Neural progenitor cell (in vitro differentiated cells): Measurements from ENCODE around the gene INHA. TPM values are rescaled to one million over a fixed set of nuclear protein-coding genes. Genes with fewer than 3 reads are reported as not detected.

ENCODE experiments used
- DNase-seq: peaks from one replicate; pipeline ENCODE4 v3.0.0-alpha.2; 2016; ENCODE audit warnings: low spot score
- H2AFZ ChIP-seq: fragments of 200-600 bp; sonication (generic); replicated peaks from 2 replicates; pipeline ENCODE4 v1.6.1; 2016; ENCODE audit warnings: antibody characterized with exemption
- H3F3A ChIP-seq: fragments of 200-600 bp; sonication (generic); 2 replicates; pipeline ENCODE4 v1.6.1; 2016; ENCODE audit warnings: antibody characterized with exemption, low read depth
- H3K27ac ChIP-seq: fragments of 200-600 bp; sonication (generic); 2 replicates; pipeline ENCODE4 v1.5.1; 2016; ENCODE audit warnings: mild to moderate bottlenecking
- H3K27me3 ChIP-seq: fragments of 200-600 bp; sonication (generic); 2 replicates; pipeline ENCODE4 v1.6.1; 2016; ENCODE audit warnings: mild to moderate bottlenecking, moderate library complexity
- H3K36me3 ChIP-seq: fragments of 200-600 bp; sonication (generic); 2 replicates; pipeline ENCODE4 v1.5.1; 2016
- H3K4me1 ChIP-seq: fragments of 200-600 bp; sonication (generic); 2 replicates; pipeline ENCODE4 v1.6.1; 2016; ENCODE audit warnings: mixed run types
- H3K4me2 ChIP-seq: fragments of 200-600 bp; sonication (generic); 2 replicates; pipeline ENCODE4 v1.6.1; 2016
- H3K4me3 ChIP-seq: fragments of 200-600 bp; sonication (generic); 2 replicates; pipeline ENCODE4 v1.5.1; 2016
- H3K79me2 ChIP-seq: fragments of 200-600 bp; sonication (generic); 2 replicates; pipeline ENCODE4 v1.6.1; 2016; ENCODE audit warnings: low read depth
- H3K9ac ChIP-seq: fragments of 200-600 bp; sonication (generic); 2 replicates; pipeline ENCODE4 v1.6.1; 2016
- H3K9me3 ChIP-seq: fragments of 200-600 bp; sonication (generic); 2 replicates; pipeline ENCODE4 v1.5.1; 2016; ENCODE audit warnings: low read depth
- H4K20me1 ChIP-seq: fragments of 200-600 bp; sonication (generic); 2 replicates; pipeline ENCODE4 v1.6.1; 2016; ENCODE audit warnings: low read depth
- H3K27ac Mint-ChIP-seq: 3 replicates; pipeline ENCODE4 v1.8.0; 2021; ENCODE audit warnings: mixed read lengths
- H3K27me3 Mint-ChIP-seq: 2 replicates; pipeline ENCODE4 v1.8.0; 2022; ENCODE audit warnings: low read depth, mild to moderate bottlenecking, inconsistent platforms, moderate library complexity, mixed read lengths; ENCODE audit not compliant: insufficient read depth
- H3K36me3 Mint-ChIP-seq: 3 replicates; pipeline ENCODE4 v1.8.0; 2021; ENCODE audit warnings: mixed read lengths
- H3K4me1 Mint-ChIP-seq: 3 replicates; pipeline ENCODE4 v1.8.0; 2021; ENCODE audit warnings: mixed read lengths
- H3K4me3 Mint-ChIP-seq: 3 replicates; pipeline ENCODE4 v1.8.0; 2021; ENCODE audit warnings: mild to moderate bottlenecking, moderate library complexity, mixed read lengths
- H3K9me3 Mint-ChIP-seq: 3 replicates; pipeline ENCODE4 v1.8.0; 2020; ENCODE audit warnings: mixed read lengths
- EZH2 ChIP-seq: fragments of 200-600 bp; sonication (generic); IDR thresholded peaks from 2 replicates; pipeline ENCODE4 v1.6.1; 2017; ENCODE audit warnings: antibody characterized with exemption, mild to moderate bottlenecking, moderate library complexity
- EZH2phosphoT487 ChIP-seq: fragments of 200-600 bp; sonication (generic); IDR thresholded peaks from 2 replicates; pipeline ENCODE4 v1.6.1; 2017; ENCODE audit warnings: antibody characterized with exemption
- total RNA-seq: library from RNA; depleted of rRNA; stranded (reverse); fragments of >200 nt; gene quantifications from 2 replicates; pipeline ENCODE4 v1.2.3, GENCODE V29; 2015; ENCODE audit warnings: low replicate concordance
- TF ChIP-seq, protein P1 (sequence below): fragments of 200-600 bp; sonication (generic); IDR thresholded peaks from 2 replicates; pipeline ENCODE4 v1.5.1; 2017; ENCODE audit warnings: antibody characterized with exemption, mild to moderate bottlenecking

The INHA gene
- total RNA-seq, 1 donor from 2014 or later, result not detected

GRCh38 chr2:219547621-219548020, 24.5 kb upstream of the INHA start:
- Histone ChIP-seq H4K20me1 (peaks cover 19% of the 10 kb centered on the region), H3K4me3 (no peak overlapping the region), H3K27me3 (peaks cover 44% of the 10 kb centered on the region), H3K4me1 (peaks cover 10% of the 10 kb centered on the region), H3K9ac (no peak overlapping the region), H3K4me2 (no peak overlapping the region), H3K9me3 (no peaks in the 10 kb centered on the region), H3K27ac (no peak overlapping the region), H3F3A (peaks cover 20% of the 10 kb centered on the region), H3K36me3 (no peaks in the 10 kb centered on the region), H3K79me2 (no peaks in the 10 kb centered on the region), H2AFZ (no peak overlapping the region)
- H3K36me3 Mint-ChIP-seq, result peaks cover 7% of the 10 kb centered on the region
- no peak overlapping the region for H3K27ac Mint-ChIP-seq
- H3K4me1 Mint-ChIP-seq, result peaks cover 23% of the 10 kb centered on the region
- H3K4me3 Mint-ChIP-seq, result no peak overlapping the region
- no peak for DNase-seq
- TF ChIP-seq, protein P1, sequence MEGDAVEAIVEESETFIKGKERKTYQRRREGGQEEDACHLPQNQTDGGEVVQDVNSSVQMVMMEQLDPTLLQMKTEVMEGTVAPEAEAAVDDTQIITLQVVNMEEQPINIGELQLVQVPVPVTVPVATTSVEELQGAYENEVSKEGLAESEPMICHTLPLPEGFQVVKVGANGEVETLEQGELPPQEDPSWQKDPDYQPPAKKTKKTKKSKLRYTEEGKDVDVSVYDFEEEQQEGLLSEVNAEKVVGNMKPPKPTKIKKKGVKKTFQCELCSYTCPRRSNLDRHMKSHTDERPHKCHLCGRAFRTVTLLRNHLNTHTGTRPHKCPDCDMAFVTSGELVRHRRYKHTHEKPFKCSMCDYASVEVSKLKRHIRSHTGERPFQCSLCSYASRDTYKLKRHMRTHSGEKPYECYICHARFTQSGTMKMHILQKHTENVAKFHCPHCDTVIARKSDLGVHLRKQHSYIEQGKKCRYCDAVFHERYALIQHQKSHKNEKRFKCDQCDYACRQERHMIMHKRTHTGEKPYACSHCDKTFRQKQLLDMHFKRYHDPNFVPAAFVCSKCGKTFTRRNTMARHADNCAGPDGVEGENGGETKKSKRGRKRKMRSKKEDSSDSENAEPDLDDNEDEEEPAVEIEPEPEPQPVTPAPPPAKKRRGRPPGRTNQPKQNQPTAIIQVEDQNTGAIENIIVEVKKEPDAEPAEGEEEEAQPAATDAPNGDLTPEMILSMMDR, result no peak
- TF ChIP-seq EZH2 (no peak), EZH2phosphoT487 (no peak)
- peaks cover 21% of the 10 kb centered on the region for H3K27me3 Mint-ChIP-seq
- no peaks in the 10 kb centered on the region for H3K9me3 Mint-ChIP-seq

DNA sequence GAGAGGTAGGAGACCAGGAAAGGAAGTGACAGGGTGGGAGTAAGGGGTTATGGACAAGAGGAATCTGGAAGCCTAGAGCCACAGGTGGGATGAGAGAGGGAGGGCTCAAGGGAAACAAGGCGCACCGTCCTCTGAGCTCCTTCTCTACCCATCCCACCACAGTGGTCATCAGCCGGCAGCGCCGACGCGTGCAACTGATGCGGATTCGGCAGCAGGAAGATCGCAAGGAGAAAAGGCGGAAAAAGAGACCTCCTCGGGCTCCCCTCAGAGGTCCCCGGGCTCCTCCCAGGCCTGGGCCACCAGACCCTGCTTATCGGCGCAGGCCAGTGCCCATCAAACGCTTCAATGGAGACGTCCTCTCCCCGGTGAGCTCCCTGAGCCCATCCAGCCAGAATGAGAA, 23.1 kb upstream of the INHA start:
- peaks cover 10% of the 10 kb centered on the region for H3F3A ChIP-seq
- Mint-ChIP-seq H3K36me3 (peaks cover 7% of the 10 kb centered on the region), H3K4me1 (peaks cover 23% of the 10 kb centered on the region), H3K4me3 (no peak overlapping the region), H3K27me3 (peaks cover 25% of the 10 kb centered on the region), H3K9me3 (no peaks in the 10 kb centered on the region), H3K27ac (no peak overlapping the region)
- no peak for TF ChIP-seq EZH2phosphoT487
- no peak overlapping the region for H3K4me2 ChIP-seq
- H3K9me3 ChIP-seq, result no peaks in the 10 kb centered on the region
- H3K9ac ChIP-seq, result no peak overlapping the region
- peaks cover 10% of the 10 kb centered on the region for H3K4me1 ChIP-seq
- H3K27ac ChIP-seq, result no peak overlapping the region
- DNase-seq, result no peak
- no peaks in the 10 kb centered on the region for H3K36me3 ChIP-seq
- peaks cover 53% of the 10 kb centered on the region for H3K27me3 ChIP-seq
- H4K20me1 ChIP-seq, result peaks cover 24% of the 10 kb centered on the region
- no peak overlapping the region for H2AFZ ChIP-seq
- H3K4me3 ChIP-seq, result no peak overlapping the region
- H3K79me2 ChIP-seq, result no peaks in the 10 kb centered on the region

- peaks cover 24% of the 10 kb centered on the region for H3K27me3 Mint-ChIP-seq
- no peak for TF ChIP-seq EZH2phosphoT487
- H3K4me3 Mint-ChIP-seq, result no peak overlapping the region
- no peak overlapping the region for H3K27ac ChIP-seq
- no peak for DNase-seq
- H4K20me1 ChIP-seq, result peaks cover 19% of the 10 kb centered on the region
- no peaks in the 10 kb centered on the region for H3K9me3 Mint-ChIP-seq
- H2AFZ ChIP-seq, result no peak overlapping the region
- peaks cover 10% of the 10 kb centered on the region for H3K36me3 Mint-ChIP-seq
- H3F3A ChIP-seq, result peaks cover 4% of the 10 kb centered on the region
- no peak overlapping the region for H3K9ac ChIP-seq
- H3K27ac Mint-ChIP-seq, result no peak overlapping the region
- no peaks in the 10 kb centered on the region for H3K9me3 ChIP-seq
- H3K4me3 ChIP-seq, result no peak overlapping the region
- peaks cover 18% of the 10 kb centered on the region for H3K4me1 Mint-ChIP-seq
- H3K79me2 ChIP-seq, result no peaks in the 10 kb centered on the region
- H3K4me2 ChIP-seq, result no peak overlapping the region
- H3K36me3 ChIP-seq, result no peaks in the 10 kb centered on the region
- H3K4me1 ChIP-seq, result peaks cover 5% of the 10 kb centered on the region
- H3K27me3 ChIP-seq, result peaks cover 49% of the 10 kb centered on the region
Measured at GRCh38 chr2:219549619-219550018, 22.5 kb upstream of the INHA start.

GRCh38 chr2:219551441-219552381, 20.4 kb upstream of the INHA start:
- Histone ChIP-seq H3K27me3 (peaks cover 39% of the 10 kb centered on the region), H2AFZ (peak overlapping the region; percentile 86), H3K9me3 (no peaks in the 10 kb centered on the region), H4K20me1 (peaks cover 14% of the 10 kb centered on the region), H3K9ac (no peak overlapping the region), H3K4me3 (peak overlapping the region; percentile 82), H3K36me3 (no peaks in the 10 kb centered on the region), H3K4me2 (peak overlapping the region; percentile 98), H3K4me1 (peaks cover 5% of the 10 kb centered on the region), H3K79me2 (no peaks in the 10 kb centered on the region), H3K27ac (no peak overlapping the region), H3F3A (no peaks in the 10 kb centered on the region)
- no peaks in the 10 kb centered on the region for H3K9me3 Mint-ChIP-seq
- peak; percentile 40 for DNase-seq
- H3K4me3 Mint-ChIP-seq, result peak overlapping the region; percentile 88
- peaks cover 9% of the 10 kb centered on the region for H3K36me3 Mint-ChIP-seq
- TF ChIP-seq EZH2 (no peak), EZH2phosphoT487 (no peak)
- TF ChIP-seq, protein P1, result no peak
- H3K27ac Mint-ChIP-seq, result peak overlapping the region; percentile 46
- peaks cover 11% of the 10 kb centered on the region for H3K4me1 Mint-ChIP-seq
- peaks cover 20% of the 10 kb centered on the region for H3K27me3 Mint-ChIP-seq
